Measurements from ENCODE around the gene BIN1.

DNA sequence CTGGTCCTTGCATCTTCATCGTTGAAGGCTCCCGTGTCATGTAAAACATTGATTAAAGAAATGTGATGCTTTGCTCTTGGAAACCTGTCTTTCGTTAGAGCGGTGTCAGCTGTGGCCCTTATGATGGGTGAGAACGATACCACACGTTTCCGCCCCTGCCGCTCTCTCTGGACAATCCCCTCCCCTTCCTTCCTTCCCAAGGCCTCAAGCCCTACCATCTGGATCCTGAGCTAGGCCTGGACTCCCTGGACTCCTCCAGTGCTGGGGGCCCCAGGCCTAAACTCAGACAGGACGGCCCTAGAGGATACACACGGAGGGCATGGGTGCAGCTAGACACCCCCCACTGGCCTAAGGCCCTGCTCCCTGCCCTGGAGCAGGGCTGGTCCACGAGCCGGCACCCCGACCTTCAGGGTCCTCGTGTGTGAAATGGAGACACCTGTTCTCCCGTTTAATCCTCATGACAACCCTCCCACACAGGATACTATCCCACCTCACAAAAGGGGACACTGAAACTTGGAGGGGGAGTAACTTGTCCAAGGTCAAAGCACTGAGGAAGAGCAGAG, 13.2 kb downstream of the BIN1 start:
- TF ChIP-seq, protein P1, sequence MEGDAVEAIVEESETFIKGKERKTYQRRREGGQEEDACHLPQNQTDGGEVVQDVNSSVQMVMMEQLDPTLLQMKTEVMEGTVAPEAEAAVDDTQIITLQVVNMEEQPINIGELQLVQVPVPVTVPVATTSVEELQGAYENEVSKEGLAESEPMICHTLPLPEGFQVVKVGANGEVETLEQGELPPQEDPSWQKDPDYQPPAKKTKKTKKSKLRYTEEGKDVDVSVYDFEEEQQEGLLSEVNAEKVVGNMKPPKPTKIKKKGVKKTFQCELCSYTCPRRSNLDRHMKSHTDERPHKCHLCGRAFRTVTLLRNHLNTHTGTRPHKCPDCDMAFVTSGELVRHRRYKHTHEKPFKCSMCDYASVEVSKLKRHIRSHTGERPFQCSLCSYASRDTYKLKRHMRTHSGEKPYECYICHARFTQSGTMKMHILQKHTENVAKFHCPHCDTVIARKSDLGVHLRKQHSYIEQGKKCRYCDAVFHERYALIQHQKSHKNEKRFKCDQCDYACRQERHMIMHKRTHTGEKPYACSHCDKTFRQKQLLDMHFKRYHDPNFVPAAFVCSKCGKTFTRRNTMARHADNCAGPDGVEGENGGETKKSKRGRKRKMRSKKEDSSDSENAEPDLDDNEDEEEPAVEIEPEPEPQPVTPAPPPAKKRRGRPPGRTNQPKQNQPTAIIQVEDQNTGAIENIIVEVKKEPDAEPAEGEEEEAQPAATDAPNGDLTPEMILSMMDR (IDR thresholded peaks at IDR 0.05; ENCODE audit: borderline replicate concordance, extremely low read depth, low read length, poor library complexity, severe bottlenecking) = no peak
- no peak for TF ChIP-seq EZH2 (IDR thresholded peaks at IDR 0.05; ENCODE audit: borderline replicate concordance, low read depth, low read length, severe bottlenecking)

All from DND-41 (cell line).